Stimulated activated CD8-positive, alpha-beta memory T cell treated with anti-CD3 and anti-CD28 coated beads, Interleukin-15, amount 100 ng/mL, for 24 hours (primary cell): ENCODE measurements around the gene MYF6.

Experiments used
- DNase-seq: peaks from one replicate; pipeline ENCODE4 v3.0.0-alpha.2; 2020; ENCODE audit warnings: low read depth

Gene MYF6

DNA sequence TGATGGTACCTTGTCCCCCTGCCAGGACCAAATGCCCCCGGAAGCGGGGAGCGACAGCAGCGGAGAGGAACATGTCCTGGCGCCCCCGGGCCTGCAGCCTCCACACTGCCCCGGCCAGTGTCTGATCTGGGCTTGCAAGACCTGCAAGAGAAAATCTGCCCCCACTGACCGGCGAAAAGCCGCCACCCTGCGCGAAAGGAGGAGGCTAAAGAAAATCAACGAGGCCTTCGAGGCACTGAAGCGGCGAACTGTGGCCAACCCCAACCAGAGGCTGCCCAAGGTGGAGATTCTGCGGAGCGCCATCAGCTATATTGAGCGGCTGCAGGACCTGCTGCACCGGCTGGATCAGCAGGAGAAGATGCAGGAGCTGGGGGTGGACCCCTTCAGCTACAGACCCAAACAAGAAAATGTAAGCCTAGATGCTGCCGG lies 410 bp downstream of the MYF6 start:
- DNase-seq = no peak

DNA sequence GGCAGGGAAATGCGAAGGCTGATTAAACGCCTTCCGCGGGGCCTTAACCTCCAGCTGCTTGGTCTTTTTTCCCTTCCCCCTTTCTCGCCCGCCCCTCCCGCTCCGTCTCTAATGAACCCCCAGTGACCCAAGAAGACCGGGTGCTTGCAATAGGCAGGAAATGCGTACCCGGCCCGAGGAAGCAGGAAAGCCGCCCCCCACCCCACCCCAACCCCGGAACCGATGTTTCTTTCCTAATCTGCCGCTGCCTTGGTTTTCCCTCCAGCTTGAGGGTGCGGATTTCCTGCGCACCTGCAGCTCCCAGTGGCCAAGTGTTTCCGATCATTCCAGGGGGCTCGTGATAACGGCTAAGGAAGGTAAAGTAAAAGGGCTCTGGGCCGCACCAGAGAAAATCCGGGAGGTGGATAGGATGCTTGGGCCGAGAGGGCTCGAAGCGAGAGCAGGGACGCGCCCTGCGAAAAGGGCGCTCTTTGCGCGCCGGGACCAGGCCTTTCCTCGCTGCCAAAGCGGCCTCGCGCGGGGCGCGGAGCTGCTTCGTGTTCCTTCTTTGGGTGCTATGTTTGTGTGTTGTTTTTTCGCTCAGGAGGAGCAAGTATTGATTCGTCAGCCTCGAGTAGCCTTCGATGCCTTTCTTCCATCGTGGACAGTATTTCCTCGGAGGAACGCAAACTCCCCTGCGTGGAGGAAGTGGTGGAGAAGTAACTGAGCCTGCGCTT lies 983 bp downstream of the MYF6 start:
- no peak for DNase-seq

DNA sequence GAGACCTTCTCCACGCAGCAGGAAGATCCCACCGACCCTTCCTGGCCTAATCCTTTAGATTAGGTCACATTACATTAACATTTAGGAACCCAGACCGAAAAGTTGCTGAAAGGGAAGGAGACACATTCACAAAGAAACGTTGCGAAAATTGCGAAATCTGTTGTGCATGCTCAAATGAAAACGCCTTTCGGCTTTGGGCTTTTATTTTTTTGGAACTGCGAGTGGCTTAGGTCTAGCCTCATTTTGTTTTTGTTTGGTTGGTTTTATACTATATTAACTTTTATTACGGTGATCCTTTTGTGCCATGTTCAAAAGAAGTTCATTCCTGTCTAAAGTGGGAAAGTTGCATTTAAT lies 1.5 kb downstream of the MYF6 start:
- DNase-seq = no peak

DNA sequence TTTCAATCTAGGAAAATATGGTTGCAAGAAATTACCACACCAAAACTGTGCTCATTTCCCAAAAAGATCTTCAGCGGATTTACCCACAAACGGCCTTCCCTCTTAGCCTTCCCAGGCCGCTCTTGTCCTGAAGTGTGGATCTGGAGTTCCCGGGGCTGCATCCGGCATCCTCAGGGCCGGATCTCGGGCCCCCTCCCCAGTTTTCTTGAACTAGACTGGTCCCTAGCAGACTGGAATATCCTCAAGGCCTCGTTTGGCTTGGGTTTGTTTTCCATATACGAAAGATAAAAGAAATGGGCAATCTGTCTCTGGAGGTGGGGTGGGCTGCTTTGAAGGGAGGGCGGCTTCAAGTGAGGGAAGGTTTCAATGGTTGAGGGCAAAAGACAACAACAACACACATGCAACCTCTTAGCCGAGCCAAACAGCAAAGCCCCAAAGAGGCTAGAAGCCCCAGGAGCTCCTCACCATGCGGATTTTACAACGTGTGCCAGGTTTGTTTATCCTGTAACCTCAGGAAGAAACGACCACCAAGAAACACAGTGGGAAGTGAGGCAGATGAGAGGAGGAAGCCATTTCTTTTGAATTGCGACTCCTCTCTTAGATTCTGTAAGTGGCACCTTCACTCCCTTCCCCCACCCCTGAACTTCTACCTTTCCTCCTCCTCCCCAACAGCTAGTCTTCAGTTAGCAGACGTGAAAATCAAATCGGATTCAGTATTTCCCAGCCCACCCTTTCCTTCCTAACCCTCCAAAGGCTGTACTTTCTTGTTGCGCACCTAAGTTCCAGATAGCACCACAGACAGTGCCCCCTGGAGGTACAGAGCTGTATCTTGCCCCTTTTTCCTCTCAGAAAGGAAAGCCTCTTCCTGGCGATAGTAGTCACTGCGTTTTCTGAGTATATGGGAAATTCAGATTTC lies 2.6 kb downstream of the MYF6 start:
- DNase-seq = no peak

DNA sequence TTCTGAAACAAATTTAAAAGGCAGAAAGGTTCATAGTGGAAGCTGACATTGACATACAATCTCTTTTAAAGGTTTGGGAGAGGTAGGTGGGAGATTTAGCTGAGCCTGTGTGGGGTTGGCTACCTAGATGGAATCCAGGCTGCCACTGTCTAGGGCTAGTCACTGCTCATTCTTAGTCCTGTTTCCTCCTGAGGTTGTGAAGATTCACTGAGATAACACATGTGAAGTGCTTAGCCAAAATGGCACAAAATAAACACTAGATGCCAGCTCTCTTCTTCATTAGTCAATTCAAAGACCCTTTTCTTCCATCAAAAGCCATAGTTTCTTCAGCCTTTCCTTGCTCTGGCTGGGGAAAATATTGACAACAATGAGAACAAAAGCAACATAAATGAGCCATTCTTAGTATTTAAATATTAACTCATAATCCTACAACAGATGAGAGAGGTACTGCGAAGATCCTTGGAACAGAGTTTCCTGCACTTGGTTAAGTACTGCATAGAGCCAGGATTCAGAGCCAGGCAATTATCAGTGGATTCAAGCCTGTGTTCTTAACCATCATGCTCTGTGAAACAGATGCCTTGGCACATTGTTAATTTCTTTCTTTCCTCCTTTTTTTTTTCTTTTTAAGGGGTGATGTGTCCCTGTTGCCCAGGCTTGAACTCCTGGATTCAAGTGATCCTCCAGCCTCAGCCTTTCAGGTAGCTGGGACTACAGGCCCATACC lies 3.5 kb downstream of the MYF6 start:
- DNase-seq = no peak

DNA sequence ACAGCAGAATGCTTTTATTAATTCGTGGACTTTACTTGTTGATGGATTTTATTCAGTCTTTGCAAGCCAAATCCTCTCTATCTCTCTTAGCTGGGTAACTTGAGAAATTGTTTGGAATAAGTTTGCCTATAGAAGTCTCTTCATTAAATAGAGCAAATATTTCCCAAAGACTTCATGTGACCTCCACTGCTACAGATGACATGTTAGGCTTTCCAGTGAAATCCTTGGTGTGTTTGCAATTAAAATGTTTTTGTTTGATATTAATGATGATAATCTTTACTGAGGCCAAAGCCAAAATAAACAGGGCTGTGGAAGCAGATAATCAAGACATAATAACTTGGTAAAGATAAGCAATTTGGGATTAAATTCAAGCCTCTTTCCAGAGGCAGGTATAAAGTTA lies 4.4 kb downstream of the MYF6 start:
- DNase-seq = no peak

DNA sequence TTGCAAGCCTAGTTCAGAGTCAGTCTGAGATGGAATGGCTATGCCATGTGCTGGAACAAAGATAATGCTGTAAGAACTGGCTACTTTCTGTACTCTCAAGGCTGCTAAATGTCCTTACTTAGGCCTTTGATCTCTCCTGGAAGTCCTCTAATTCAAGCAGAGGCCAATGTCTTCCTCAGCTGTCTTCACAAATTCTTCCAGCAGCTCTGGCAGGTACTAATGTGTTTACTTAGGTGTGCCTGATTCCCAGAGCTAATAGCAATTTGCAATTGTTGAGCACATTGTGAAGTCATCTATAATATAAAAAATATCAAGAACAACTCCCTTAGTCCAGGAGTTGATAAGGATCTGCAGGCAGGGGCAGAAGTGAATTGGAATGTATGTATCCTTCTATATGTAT lies 5.4 kb downstream of the MYF6 start:
- DNase-seq = no peak

DNA sequence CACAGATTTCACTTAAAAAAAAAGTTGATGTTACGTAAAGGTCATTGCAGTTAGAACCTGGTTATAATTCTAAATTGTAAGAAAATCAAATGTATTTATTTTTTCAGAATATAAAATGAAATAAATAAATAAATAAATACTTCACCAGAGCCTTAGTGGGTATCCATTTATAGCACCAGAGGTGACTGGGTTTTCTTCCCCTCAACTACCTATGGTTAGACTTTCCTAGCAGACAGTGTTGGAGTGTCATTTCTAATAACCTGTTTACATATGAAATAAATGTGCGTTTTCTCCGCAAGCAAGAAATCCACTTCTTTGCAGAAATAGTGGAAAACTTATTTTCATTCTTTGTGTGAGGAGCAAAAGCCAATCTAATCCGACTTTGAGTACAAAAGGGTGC lies 6.0 kb downstream of the MYF6 start:
- no peak for DNase-seq

DNA sequence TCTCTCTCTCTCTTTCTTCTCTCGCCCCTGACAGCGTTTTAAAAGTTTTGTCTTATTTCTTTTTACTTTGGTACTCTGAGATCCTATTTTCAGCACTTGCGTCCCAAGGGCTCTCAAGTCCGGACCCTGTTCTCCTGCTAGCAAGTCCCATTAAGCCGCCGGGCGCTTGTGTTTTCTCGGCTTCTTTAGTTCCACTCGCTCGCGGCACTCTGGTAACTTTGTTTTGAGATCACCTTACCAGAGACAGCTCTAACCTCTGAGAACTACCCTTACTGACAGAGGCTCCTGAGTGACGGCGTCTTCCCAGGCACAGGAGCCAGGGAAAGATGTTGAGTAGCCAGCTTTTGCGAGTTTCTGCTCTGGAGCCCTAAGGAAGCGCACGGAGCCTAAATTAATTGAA lies 6.6 kb downstream of the MYF6 start:
- DNase-seq = no peak

DNA sequence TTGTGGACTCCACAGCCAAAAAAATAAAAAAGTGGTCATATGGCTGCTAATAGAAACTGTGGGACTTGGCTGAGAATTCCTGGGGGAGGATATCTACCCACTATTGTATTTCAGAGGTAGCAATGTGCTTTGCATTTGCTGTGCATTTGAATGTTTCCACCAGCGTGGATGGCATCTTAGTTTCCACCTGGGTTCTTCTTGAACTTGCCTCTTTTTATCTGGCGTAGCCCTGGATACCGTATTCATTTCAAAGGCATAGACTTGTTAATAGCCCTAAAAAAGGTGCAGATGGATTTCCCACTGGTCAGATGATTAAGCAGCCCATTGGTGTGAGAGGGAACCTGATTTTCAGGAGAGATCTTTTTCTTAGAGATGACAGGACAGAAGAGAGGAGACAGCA lies 7.4 kb downstream of the MYF6 start:
- no peak for DNase-seq

DNA sequence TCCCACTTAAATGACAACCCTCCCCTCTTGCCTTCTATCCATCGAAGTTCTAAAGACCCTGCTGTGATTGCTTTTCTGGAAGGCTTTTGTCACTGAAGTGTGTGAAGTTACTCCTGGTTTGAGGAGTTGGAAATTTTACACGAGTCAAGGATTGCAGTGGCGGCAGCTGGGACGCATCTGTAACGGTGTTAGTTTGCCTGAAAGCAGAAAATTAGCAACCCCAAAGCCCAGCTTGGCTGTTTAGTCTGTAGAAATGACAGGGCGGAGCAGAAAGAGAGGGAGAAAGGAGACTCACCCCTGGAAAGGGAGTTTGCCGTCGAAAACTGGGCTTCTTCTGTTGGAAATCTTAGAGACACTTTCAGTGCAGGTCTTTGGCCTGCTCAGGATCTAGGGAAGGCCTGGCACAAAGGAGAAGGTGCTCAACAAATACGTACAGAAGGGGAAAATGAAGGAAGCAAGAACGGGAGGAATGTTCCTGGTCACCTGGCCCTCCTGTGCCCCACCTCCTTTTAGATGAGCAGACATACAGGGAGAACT lies 8.3 kb downstream of the MYF6 start:
- DNase-seq = no peak

DNA sequence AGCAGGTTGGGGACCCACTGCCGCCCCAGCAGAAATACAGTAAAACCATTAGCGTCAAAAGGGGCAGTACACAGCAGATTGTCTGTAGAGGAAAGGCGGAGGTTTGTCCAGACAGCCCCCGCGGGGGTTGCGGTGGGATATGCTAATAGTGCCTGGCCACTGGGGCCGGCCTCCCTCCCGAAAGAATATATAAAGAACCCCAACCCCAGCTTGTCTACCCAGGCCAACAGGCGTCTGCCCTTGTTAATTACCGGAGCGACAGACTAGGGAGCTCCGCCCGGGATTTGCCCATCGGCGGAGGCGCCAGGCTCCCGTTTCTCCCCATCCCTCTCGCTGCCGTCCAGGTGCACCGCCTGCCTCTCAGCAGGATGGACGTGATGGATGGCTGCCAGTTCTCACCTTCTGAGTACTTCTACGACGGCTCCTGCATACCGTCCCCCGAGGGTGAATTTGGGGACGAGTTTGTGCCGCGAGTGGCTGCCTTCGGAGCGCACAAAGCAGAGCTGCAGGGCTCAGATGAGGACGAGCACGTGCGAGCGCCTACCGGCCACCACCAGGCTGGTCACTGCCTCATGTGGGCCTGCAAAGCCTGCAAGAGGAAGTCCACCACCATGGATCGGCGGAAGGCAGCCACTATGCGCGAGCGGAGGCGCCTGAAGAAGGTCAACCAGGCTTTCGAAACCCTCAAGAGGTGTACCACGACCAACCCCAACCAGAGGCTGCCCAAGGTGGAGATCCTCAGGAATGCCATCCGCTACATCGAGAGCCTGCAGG lies 9.4 kb downstream of the MYF6 start, which contains the start of gene MYF5:
TSS of gene MYF5 (plus strand) at position 217 of the 774 bp plus-strand sequence. CDS start at position 369, 152 bp downstream.
- DNase-seq = no peak

DNA sequence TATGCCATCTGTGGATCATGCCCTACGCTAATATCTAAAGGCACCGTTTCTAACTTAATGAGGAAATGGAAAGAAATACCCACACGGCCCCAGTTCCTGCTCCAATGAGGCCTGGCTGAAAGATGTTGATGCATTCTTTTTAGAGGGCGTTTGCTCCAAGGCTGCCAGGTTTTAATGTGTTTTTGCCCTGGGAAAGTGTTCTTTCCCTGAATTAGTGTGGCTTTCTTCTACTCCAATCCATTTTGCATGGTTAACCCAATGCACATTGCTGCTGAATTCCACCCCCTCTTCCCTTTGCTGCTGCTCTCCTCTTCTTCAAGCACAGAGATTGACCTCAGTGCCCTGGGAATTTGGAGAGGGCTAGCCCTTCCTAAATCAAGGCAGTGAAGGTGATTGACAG lies 10.4 kb downstream of the MYF6 start:
- no peak for DNase-seq

DNA sequence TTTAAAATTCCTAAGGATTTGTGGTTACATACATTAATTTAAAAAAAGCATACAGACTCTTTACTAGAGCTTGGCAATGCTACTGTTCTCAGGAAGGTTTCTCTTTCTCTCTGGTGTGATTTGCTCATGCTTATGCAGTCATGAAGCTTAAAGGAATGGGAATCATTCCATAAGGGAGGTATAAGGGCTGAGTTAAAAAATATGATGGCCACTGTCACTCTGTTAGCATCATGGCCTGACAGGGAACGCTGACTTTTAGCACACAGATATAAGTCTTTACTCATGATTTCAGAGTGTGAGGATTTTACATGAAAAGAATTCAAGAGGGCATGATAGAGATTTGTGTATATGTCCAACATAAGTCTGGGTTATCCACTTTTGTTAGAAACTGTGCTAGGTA lies 13.1 kb downstream of the MYF6 start:
- DNase-seq = no peak

DNA sequence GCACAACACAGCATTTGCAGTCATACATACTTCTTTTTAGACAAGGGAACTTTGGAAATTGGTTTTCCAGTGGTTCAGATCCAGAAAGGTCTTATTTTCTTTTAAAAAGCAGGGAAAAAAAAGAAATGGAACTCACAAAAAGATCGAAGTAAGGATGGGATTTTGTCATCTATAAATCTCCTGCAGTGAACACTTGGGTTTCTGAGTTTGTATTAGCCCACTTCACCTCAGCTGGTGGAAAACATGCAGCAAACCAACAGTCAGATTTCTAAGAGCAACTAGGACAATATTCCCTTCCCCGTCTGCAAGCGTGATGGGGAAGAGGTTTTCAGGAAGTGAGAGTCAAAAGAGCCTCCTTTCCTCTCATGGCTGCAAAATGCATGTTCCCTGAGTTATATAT lies 13.9 kb downstream of the MYF6 start:
- no peak for DNase-seq

DNA sequence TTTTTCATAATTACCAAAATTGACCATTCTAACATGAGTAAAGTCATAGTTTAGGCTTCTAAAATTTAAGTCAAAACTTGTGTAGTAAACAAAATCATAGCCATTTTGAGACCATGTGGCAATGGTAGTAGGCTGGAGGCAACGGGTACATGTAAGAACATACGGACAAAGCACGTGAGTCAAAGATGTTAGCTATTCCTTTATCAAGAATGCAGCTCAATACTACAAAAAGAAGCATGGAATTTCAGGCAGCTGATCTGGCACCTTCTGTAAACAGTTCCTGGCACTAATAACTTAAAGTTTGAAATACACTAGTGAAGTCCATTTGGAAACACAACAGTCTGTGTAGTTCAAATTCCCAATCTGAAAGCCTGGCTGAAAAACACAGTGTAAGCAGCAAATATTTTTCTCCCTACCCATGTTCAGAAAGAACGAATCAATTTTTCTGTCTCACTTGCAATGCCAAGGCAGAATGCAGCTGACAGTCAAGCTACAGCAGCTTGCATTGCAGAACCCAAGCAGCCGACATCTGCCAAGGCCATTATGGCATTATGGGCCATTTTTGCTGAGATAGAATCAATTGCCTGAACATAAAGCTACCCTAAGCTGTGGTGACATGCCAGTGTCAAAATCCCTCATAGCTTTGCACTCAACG lies 38.5 kb downstream of the MYF6 start:
- no peak for DNase-seq

DNA sequence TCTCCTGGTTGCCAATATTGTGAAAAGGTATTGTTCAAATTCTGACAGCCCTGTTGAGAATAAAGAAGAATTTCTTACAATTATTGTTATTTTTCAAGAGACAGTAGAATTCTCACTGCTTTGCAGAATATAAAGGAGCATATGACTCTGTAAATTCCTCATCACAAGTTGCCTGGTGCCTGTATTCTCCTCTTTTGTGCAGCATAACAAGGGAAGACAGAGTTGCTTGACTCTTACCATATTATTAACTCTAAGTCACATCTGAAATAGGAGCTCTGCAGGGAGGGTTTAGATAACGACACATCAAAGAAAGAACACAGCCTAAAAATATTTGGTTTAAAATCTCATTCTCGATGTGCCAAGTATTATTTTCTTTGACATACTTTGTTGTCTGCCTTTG lies 40.4 kb downstream of the MYF6 start:
- no peak for DNase-seq

DNA sequence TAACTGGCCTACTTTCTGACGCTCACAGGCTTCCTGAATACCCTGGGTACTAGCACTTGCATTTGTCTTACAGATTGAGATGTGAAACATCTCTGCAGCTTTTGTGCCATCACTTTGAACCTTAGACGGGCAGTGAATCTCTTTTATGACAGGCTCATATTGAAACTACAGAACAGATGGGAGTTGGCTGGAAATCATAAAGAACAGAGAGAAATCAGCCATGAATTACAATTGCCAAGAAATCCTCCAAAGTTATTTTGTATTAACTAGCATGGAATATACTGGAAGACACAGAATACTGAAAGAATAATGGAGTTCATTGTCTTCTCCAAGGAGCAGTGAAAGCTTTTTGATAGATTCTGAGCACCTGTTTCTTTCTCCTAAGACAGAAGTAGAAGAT lies 42.0 kb downstream of the MYF6 start:
- DNase-seq = no peak

DNA sequence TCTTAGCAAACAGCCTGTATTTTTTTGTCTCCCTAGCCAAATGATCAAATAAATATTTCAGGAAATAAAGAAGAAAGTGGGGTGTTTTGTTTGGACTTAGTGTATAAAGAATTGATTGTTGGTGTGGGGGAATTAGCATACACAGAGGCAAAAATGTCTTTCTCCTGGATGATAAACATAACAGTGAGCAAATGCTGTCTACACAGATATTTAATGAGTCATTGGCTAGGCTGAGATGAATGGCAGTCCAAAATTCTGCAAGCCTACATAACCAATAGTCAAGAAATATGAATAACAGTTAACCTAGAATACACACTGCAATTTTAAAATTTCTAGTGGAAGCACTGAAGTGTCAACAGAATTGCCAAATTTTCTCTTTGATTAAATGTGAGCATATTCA lies 45.0 kb downstream of the MYF6 start:
- DNase-seq = no peak

DNA sequence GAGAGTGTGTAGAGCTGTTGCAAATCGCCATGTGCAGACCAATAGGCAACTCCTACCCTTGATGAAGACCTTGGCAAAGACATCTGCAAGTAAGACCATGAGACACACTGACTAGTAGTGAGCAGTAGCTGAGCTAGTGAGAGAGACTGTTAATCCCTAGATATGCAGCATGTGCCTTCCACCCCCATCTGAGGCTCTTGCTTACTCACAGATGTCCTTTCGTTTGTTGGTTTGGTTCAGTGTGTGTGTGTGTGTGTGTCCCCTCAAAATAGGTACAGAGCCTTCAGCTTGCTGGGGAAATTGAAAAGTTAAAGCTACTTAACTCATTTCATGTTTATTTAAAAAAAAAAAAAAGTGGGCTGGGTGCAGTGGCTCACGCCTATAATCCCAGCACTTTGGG lies 46.8 kb downstream of the MYF6 start:
- no peak for DNase-seq

DNA sequence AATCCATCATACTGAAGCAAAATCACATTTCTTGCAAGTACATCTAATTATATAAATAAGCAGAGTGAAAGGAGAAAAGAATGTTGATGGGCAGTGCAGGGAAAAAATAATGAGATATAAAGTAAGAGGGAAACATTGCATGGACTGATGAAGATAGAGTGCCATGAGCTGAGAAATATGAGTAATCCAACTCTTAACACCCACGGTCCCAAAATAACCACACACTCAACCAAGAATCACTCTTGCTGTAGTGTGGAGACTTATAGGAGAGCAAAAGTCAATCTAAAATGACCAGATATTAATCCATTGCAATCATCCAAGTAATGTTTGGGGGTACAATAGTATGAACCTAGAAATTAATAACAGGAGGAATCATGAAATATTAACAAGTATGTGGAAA lies 49.4 kb downstream of the MYF6 start:
- DNase-seq = no peak
